GM12801 (cell line): ENCODE data around the gene FAU.

Source experiments
- CTCF ChIP-seq: IDR thresholded peaks from one replicate; pipeline ENCODE4 v1.5.1; 2011; ENCODE audit warnings: control low read depth; ENCODE audit not compliant: insufficient read length; ENCODE audit errors: extremely low read depth

The FAU gene

DNA sequence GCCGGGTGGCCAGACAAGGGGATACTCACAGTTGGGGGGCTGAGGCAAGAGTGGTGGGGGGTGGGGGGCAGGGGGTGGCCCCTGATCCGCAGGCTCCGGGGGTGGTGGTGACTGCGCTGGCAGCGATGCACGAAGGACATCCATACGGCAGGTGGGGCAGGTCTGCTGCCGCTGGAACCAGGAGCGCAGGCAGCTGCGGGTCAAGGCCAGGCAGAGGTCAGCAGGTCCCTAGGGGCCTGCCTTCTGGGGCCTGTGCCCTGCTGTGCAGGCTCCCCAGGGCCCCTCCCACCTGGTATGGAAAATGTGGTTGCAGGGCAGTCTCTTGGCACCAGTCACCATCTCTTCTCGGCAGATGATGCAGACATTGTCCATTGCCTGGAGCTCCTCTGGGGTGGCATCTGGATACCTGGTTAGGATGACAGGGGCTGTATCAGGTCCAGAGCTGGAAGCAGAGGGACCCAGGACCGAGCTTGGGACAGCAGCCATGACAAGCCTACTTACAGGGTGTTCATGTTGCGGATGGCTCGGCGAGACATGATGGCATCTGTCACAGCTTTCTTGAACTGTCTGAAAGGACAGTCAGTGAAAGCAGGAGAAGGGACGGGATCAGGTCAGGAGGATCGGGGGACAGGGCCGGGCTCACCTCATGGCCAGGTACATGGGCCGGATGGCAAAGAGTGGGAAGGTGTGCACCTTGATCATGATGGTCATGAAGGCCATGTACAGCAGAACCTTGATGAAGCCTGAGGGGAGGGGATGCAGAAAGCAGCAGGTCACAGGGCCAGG is 8.9 kb upstream of the FAU start:
- no peak for TF ChIP-seq CTCF

DNA sequence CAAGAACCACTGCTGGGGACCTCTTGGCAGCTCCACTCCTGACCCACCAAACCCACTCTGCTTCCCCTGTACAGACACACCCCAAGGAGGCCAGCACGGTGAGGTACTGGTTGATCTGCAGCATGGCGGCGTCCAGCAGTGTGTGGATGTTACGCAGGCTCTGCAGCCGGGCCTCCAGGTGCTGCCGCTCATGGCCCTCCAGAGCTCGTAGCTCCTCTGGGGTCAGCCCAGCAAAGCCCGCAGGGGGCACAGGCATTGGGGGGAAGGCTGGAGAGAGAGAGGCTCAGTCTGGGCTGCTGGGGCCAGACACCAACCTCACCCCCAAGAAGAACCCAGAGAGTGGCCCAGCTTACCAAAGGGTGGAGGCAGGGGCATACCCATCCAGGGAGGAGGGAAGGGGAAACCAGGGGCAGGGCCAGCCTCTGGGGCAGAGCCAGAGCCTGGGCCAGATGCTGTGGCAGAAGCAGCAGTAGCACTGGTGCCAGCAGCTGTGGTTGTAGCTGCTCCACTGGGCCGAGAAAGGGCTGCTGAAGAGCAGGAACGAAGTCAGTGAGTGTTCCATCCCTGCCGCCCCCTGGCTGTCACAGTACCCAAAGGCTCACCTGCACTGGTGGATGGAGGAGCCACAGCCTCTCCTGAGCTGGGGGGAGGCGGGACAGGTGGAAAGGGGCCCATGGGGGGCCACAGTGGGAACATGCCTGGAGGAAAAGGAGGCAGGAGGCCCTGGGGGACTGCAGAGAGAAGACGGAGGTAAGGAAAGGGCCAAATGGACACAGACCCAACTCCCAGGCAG is 7.9 kb upstream of the FAU start:
- no peak for TF ChIP-seq CTCF

DNA sequence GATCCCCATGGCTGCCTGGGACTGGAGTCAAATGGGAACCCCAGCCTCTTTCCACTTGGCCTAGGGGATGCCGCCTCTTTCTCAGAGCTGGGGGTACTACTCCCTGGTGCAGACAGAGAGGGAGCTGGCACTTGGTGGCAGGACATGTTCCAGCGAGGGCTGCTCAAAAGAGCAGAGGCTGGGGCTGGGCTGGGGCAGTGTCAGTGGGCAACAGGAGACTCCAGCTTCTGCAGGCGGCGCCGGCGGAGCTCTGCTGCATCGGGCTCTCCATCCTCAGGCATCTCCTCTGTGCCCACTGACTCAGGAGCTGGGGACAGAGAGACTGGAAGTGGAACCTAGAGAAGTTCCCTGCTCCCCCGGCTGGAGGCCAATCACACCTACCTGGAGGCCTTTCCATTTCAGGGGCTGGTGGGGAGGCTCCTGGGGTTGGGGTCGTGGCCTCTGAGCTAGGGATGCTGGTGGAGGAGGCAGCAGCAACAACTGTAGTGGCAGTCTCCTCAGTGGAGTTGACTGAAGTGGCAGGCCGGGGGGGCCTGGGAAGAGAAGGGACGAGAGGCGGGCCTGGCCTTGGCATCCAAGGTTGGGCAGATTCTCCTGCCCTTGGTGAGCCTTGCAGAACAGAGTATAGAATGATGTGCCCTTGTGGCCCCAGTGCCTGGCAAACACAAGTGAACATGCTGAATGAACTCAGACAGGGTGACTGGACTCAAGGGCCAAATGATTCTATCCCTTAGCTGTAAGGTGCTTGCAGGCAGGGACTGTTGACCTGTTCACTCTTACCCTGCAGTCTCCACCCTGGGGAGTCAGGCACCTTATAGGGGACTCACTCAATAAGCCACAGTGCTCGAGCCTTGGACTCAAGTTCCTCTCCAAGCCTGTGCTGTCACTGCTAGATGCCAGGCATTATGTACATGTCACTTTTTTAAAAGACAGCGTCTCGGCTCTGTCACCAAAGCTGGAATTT is 6.5 kb upstream of the FAU start:
- no peak for TF ChIP-seq CTCF

DNA sequence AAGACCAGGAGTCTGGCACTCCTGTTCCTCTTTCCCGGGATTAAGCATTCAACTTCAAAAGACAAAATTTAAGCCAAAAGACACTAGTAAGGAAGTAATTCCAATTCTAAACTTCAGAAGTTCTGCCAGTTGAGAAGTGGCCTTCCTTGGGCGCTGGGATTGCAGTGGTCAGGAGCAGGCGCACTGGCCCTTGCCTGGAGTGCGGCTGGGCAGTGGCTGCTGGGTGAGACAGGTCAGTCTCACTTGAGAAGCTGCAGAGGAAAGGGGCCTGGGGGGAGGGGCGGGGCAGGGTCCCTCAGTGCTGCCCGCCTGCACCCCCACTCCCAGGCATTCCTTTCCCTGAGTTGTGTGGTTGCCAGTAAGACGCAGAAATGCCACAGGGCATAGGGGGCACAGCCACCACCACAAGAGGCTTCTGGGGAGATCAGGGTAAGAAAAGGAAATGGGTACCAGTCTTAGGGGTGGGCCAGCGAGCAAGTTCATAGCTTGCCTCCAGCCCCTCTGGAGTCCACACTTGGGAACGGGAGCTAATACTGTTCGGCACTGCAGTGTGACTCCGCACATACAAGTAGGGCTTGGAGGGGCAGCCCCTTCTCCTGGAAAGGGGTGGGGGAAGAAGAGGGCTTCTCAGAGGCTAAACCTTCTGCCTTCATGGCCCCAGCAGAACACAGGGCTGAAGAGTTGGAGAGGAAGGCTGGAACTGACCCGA is 5.7 kb upstream of the FAU start:
- no peak for TF ChIP-seq CTCF

- no peak for TF ChIP-seq CTCF
Measured at GRCh38 chr11:65126624-65127274, 4.8 kb upstream of the FAU start.

- TF ChIP-seq CTCF = no peak
Measured at GRCh38 chr11:65125197-65126056, 3.5 kb upstream of the FAU start.
